HG03571 (cell line): ENCODE results near the gene DIABLO.

Experiments used
- ATAC-seq: cut with Tn5 transposase; IDR thresholded peaks from one replicate; pipeline ENCODE4 v1.9.1; 2021; ENCODE audit not compliant: unreplicated experiment

Gene DIABLO

GRCh38 chr12:122158700-122159285, 67.1 kb downstream of the DIABLO start:
- ATAC-seq = no peak
